ENCODE measurements around the gene COQ5.
"Not testable (repeated sequence)": the region's sequence is repeated elsewhere in the genome, so short reads cannot be mapped to it uniquely, and the experiment has no call there.

COQ5 gene

GRCh38 chr12:120528861-120529525, at the start of gene COQ5:
Gene COQ5, minus strand, starts transcription at chr12:120529158. Its CDS starts 17 bp downstream, at chr12:120529141.
- peak; percentile 57 for DNase-seq

- DNase-seq: no peak
These were observed 45.1 kb upstream of the COQ5 start for GRCh38 chr12:120574106-120574505.

GRCh38 chr12:120573560-120573959, 44.6 kb upstream of the COQ5 start:
- no peak for DNase-seq

- DNase-seq: no peak
These were observed 42.3 kb upstream of the COQ5 start for GRCh38 chr12:120571299-120571698.

GRCh38 chr12:120563495-120563894, 34.5 kb upstream of the COQ5 start:
- no peak for DNase-seq

- no peak for DNase-seq
These were observed 33.9 kb upstream of the COQ5 start for GRCh38 chr12:120562906-120563305.

- DNase-seq: no peak
These were observed 28.6 kb upstream of the COQ5 start for GRCh38 chr12:120557589-120557988.

- no peak for DNase-seq
These were observed 25.7 kb upstream of the COQ5 start for GRCh38 chr12:120554678-120555077.

- no peak for DNase-seq
These were observed 17.1 kb upstream of the COQ5 start for GRCh38 chr12:120546050-120546386.

- no peak for DNase-seq
These were observed 15.7 kb upstream of the COQ5 start for GRCh38 chr12:120544691-120545090.

GRCh38 chr12:120542166-120542565, 13.2 kb upstream of the COQ5 start:
- DNase-seq: no peak

- peak; percentile 98 for DNase-seq
These were observed 11.5 kb upstream of the COQ5 start for GRCh38 chr12:120540445-120540844.

- DNase-seq: no peak
These were observed 10.3 kb upstream of the COQ5 start for GRCh38 chr12:120539303-120539702.

- peak; percentile 73 for DNase-seq
These were observed 9.6 kb upstream of the COQ5 start for GRCh38 chr12:120538281-120539156.

GRCh38 chr12:120537856-120538220, 8.9 kb upstream of the COQ5 start:
- no peak for DNase-seq

GRCh38 chr12:120536064-120536791, 7.3 kb upstream of the COQ5 start:
- no peak for DNase-seq

- no peak for DNase-seq
These were observed 6.0 kb upstream of the COQ5 start for GRCh38 chr12:120534703-120535655.

GRCh38 chr12:120534203-120534702, 5.3 kb upstream of the COQ5 start, which contains the start of gene RNF10:
Gene RNF10, plus strand, starts transcription at chr12:120534356. Its CDS starts 456 bp downstream, at chr12:120534812.
- DNase-seq: peak; percentile 66

- DNase-seq: no peak
These were observed 3.8 kb upstream of the COQ5 start for GRCh38 chr12:120532701-120533238.

GRCh38 chr12:120530418-120530761, 1.4 kb upstream of the COQ5 start:
- DNase-seq: not testable (repeated sequence)

- peak; percentile 60 for DNase-seq
These were observed 871 bp upstream of the COQ5 start for GRCh38 chr12:120529641-120530417.

Measured in GF-D8 (cell line).